Testis (tissue), 2 donors: Measurements from ENCODE around the gene BPIFA2.

Source experiments
- CTCF ChIP-seq, 3 experiments: fragments of 450-650 bp in 2 of 3; fragments of 200-600 bp in 1 of 3; sonication (generic) in 1 of 3; IDR thresholded peaks; one replicate each; pipeline ENCODE4 v1.5.1; 2016 to 2019; ENCODE audit warnings: antibody characterized with exemption in 3 of 3, mild to moderate bottlenecking in 2 of 3, moderate library complexity in 1 of 3
- POLR2A ChIP-seq: fragments of 450-650 bp; IDR thresholded peaks from one replicate; pipeline ENCODE4 v1.6.1; 2017; ENCODE audit warnings: antibody characterized with exemption, mild to moderate bottlenecking, moderate library complexity

GRCh38 chr20:33169176-33169794 lies 1.3 kb downstream of the BPIFA2 start:
- TF ChIP-seq POLR2A (no peak), CTCF (IDR thresholded peaks at IDR 0.05) (peak in 2 of 3 experiments; percentile 43 to 73)
